Medulla oblongata (tissue), 1 donor: ENCODE data around the gene CTSA.
"Not testable (repeated sequence)": the region's sequence is repeated elsewhere in the genome, so short reads cannot be mapped to it uniquely, and the experiment has no call there.

Source experiments
- DNase-seq: peaks from one replicate; pipeline ENCODE4 v3.0.0-alpha.2; 2015; ENCODE audit errors: extremely low spot score

CTSA gene

DNA sequence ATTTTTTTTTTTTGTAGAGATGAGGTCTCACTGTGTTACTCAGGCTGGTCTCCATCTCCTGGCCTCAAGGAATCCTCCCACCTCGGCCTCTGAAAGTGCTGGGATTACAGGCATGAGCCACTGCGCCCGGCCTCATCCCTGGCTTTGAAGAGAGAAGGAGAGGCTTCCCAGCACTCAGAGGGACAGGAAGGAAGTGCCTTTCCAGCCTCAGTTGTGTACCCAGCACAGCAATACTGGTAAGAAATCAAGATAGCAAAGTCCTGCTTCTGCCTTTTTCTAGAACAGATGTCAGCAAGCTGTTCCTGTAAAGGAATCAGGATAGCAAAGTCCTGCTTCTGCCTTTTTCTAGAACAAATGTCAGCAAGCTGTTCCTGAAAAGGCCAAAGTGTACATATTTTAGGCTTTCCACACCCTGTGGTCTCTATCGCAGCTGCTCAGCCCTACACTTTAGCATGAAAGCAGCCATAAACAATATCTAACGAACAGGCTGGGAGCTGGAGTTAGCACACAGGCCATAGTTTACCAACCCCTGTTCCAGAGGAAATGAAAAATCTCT is 27.1 kb downstream of the CTSA start:
- no peak for DNase-seq

DNA sequence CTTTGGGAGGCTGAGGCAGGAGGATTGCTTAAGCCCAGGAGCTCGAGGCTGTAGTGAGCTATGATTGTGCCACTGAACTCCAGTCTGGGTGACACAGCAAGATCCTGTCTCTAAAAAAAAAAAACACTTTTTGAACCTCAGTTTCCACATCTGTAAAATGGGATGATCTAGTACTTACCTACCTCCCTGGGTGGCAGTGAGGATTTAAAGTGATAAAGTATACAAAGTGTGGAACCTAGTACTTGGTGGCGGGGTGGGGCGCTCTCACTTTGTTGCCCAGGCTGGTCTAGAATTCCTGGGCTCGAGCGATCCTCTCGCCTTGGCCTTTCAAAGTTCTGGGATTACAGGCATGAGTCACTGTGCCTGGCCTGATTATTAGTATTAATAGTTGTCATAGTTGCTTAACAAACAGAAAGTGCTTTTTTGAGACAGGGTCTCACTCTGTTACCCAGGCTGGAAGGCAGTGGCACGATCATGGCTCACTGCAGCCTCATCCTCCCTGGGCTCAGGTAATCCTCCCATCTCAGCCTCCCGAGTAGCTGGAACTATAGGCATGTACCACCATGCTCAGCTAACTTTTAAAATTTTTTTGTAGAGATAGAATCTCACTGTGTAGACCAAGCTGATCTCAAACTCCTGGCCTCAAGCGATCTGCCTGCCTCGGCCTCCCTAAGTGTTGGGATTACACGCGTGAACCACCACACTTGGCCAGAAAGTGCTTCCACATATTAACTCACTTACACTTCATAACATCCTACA is 27.8 kb downstream of the CTSA start:
- no peak for DNase-seq

DNA sequence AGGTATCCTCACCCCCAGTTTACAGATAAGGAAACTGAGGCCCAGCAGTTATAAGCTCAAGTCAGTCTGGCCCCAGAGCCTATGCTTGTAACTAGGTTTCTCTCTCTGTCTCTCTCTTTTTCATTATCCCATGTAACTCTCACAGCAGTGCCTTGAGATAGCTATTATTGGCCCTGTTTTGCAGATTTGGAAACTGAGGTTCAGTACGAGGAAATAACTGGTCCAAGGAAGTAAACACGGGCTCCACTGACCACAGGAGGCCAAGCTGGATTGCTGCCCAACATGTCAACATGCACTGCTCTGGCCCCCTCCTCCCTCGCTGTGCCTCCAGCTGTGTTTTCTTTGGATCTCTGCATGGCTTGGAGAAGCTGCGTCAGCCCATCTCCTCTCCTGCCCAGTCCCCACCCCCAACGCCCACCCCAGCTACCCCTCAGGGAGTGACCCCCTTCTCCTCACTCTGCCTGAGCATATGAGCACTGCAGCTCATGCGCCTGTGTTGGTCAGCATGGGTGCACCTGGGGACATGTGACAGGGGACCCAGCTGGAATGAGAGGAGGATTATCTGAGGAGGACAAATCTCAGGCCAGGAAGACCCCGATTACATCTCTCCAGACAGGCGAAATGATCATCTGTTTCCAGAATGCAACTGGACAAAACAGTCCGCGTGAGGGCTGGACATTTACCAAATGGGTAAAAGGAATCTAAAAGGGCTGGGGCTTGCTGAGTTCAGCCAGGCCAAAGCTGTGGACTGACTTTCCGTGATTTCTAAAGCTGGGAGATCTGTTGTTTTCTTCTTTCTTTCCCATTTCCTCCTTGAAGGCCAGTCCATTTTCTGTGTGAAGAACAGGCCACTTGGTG is 28.6 kb downstream of the CTSA start:
- DNase-seq = no peak

DNA sequence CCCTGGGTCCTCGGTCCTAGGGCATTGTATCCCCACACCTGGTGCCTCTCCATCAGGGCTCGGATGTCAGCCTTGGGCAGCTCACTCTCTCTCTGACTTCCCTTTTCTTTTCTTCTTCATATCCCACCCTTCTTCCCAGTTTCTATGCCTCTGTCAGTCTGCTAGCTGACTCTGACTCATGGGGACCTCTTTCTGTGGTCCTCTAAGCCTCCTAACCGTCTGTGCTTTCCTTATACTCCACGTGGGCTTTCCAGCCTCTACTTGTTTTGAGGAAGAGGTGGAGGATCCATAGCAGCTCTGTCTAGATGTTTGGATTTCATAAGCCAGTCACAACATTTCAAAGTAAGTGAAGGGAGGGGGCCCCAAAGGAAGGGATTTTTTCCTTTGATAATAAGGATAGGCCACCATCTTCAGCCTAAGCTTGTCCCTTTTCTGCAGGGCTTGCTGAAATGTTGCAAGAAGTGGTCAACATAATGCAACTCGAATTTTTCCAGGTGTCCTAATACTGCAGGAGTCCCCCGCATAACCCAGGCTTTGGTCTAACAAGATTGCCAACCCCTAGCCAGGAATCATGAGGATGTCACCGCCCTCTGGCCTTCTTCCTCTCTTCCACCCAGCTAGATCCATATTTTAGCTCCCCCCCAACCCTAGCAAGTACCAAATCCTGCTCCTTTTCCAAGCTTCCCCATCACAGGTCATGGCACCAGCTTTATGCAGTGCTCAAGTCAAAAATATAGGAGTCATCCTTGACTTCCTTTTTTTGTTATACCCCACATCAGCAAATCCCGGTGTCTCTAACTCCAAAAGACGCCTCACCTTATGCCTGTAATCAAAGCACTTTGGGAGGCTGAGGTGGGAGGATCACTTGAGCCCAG is 29.6 kb downstream of the CTSA start:
- DNase-seq = no peak

DNA sequence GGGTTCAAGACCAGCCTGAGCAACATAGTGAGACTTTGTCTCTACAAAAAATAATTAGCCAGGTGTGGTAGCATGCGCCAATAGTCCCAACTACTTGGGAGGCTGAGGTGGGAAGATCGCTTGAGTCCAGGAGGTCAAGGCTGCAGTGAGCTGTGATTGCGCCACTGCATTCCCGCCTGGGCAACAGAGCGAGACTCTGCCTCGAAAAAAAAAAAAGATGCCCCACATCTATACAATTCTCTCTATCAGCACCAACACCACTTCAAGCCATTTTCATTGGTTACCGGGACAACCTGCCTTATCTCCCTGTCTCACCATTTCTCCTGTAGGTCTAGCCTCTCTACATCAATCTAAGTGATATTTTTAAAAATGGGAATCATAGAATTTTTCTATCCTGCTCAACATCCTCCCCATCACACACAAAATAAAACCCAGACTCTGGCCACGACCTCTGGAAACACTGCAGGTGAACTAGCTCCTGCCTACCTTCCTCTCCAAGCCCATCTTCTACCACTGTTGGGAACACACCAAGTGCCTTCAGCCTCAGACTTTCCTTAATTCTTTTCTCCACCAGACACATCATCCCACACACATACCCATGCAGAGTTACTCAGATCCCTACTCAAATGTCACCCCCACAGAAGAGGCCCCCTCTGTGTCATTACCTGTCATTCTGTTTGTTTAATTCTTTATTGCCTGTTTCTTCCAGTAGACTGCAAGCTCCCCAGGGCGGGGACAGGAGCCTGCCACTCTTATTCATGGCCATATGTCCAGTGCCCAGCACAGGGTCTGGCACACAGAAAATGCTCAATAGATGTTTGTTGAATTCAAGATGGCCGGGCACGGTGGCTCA is 30.4 kb downstream of the CTSA start:
- no peak for DNase-seq

DNA sequence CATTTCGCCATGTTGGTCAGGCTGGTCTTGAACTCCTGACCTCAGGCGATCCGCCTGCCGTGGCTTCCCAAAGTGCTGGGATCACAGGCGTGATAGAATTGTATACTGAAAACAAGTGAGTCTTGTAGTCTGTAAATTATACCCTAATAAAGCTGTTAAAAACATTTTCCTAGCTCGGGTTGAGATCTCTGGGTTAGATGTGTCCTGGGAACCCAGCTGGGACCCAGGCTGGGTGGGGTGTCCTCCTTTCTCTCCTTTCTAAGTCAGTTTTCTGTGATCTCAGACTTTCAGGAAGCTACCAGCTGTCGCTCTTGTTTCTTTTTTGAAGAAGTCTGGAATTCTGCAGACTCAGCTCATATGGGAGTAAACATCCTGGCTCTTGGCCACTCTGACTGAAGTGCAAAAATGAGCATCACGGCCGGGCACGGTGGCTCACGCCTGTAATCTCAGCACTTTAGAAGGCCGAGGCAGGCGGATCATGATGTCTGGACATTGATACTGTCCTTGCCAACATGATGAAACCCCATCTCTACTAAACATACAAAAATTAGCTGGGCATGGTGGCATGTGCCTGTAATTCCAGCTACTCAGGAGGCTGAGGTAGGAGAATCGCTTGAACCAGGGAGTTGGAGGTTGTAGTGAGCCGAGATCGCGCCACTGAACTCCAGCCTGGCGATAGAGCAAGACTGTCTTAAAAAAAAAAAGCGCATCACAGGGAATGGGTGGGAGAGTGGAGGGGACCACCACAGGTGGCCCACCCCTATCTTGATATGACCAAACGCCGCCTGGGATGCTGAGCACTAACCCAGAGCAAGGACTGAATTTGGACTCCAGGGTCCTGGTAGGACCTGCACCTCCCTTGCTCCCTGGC is 33.5 kb downstream of the CTSA start:
- peak; percentile 80 for DNase-seq

DNA sequence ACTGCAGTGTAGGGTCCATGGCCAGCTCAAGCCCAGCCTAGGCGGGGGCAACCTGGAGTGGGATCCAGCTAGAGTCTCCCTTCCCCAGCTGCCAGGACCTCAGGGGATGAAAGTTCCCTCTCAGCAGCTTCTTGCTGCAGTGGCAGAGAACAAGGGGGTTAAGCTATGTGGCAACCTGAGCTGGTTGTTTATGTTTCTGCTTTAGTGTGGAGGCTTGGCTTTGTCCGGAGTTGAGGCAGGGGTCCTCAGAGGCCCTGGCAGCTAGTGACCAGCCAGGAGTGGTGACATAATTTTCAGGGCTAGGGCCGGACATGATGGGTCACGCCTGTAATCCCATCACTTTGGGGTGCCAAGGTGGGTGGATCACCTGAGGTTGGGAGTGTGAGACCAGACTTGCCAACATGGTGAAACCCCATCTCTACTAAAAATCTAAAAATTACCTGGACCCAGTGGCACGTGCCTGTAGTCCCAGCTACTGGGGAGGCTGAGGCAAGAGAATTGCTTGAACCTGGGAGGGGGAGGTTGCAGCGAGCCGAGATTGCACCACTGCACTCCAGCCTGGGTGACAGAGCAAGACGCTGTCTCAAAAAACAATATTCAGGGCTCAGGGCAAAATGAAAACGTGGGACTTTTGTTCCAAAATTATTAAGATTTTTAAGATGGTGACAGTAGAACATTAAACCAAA is 34.8 kb downstream of the CTSA start:
- DNase-seq = no peak

DNA sequence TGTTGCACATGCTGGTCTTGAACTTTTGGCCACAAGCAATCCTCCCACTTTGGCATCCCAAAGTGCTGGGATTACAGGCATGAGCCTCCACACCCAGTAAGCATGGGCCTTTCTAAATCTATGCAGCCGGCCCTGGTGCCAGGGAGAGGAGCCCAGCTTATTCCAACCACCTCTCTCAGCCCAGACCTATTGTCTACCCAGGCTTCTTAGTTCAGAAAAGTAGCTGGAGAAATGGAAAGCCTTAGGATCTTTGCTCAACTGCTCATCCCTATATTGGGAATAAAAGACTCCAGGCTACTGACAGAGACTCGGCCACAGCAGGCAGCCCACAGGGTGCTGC is 35.6 kb downstream of the CTSA start:
- no peak for DNase-seq

DNA sequence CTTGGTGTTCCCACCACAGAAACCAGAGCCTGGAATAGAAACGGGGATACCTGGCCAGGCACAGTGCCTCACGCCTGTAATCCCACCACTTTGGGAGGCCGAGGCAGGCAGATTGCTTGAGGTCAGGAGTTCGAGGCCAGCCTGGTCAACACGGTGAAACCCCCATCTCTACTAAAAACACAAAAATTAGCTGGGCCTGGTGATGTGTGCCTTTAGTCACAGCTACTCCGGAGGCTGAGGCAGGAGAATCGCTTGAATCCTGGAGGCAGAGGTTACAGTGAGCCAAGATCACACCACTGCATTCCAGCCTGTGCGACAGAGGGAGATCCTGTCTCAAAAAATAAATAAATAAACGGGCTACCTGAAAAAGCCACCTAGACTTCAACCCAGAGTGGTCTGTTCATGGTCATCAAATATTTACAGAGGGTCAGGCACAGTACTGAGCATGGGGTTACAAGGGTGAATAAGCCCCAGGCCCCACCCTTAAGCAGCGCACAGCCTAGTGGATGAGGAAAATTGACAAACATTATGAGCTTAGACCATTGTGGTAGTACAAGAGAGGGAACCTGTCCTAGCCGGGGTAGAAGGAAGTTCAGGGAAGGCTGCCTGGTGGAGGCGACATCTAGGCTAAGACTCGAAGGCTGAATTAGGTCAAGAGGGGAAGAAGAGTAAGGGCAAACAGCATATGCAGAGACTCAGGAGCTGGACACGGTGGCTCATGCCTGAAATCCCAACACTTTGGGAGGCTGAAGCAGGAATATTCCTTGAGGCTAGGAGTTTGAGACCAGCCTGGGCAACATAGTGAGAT is 36.1 kb downstream of the CTSA start:
- no peak for DNase-seq

DNA sequence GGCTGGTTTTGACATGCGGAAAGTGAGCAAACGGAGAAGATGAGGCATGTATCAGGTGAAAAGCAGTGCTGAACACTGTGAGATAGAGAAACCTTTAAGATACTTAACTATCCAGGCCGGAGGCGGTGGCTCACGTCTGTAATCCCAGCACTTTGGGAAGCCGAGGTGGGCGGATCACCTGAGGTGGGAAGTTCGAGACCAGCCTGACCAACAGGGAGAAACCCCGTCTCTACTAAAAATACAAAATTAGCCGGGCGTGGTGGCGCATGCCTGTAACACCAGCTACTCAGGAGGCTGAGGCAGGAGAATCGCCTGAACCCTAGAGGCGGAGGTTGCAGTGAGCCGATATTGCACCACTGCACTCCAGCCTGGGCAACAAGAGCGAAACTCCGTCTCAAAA is 40.5 kb downstream of the CTSA start:
- DNase-seq = not testable (repeated sequence)

DNA sequence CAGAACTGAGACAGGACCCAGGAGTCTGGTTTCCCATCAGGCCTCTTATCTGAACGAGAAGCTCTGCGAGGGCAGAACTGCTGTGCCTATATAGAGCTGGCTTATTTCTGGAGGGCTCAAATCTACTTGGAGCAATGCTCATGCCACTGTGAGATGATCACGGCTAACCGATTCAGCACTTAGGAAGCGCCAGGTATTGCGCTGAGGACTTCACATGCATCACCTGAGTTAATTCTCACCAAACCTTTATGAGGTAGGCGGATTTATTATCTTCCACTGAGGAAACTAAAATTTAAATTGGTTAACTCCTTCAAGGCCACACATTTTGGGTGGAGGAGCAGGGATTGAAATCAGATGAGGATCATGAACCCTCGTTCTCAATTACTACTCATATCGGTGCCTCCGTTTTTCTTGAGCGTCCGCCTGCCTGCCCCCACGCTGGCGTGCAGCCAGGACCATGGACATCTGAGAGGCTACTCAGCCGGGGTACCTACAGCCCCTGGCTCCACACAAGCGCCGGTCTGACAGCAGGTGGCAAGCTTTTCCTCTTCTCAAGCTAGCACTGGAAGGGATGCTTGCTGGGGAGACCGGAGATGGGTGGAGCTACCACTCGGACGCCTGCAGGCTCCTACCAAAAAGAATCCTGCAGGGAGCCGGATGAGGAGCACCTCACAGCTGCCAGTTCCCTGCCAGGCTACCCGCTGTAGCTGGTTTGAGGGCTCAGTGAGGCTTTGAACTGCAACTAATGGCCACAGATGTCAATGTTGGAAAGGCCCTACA is 42.3 kb downstream of the CTSA start:
- peak; percentile 66 for DNase-seq

DNA sequence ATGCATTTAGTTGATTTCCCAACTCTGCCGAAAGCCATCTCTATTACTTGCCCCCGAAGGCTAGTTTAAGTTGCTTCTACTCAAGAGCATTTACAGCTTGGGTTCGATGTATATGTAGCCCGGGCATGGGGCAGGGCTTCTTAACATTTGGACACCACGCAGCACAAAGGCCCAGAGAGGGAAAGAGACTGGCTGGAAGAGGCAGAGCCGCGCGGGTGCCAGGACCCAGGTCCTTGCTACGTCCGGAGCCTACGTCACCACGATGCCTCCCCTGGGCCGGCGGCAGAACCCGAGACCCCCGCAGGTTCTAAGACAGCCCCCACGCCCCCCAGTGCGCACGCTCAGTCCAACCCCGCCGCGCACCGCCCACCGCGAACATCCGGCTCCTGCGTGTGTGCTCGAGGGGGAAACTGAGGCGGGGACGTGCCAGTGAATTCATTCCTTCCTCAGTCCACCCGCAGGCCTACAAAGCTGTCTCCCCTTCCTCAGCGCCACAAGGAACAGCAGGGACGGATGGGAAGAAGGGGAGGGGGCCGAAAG is 43.0 kb downstream of the CTSA start:
- DNase-seq = peak; percentile 65

DNA sequence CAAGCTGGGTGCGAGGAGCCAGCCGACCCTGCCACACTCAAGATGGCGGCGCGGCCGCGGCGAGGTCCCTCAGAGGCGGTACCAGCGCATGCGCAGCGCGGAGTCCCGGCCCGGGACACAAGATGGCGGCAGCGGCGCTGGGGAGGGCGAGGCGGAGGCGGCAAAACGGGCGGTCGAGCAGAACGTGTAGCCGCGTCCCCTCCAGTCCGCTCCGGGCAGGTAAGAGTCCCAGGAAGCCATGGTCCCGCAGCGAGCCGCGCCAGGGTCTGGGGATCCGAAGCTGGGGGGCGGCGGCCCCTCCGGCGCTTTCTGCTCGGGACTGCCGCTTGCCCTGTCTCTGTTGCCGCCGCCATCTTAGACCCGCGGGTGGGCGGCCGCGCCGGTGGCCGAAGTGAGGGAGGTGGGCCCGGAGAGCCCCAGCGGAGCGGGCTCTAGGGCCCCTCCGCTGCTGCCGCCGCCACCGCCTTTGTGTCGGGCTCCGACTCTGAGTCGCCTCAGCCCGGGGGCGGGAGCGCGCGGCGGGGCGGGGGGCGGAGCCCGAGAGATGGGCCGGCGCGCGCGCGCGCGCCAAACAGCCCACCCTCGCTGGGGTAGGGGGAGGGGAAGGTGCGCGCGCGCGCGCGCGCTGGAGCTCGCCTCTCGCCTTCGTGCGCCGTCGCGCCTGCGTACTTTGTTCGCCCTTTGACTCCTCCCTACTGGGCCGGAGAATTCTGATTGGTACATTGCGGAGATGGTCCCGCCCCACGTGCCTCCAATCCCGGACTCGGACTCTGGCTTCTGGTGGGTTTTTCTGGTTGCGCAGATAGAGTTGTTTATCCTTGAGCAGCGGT is 43.7 kb downstream of the CTSA start, which contains the start of gene PCIF1:
Gene PCIF1, plus strand, starts transcription at position 98 of the 830 bp plus-strand sequence. CDS start 4,317 bp downstream, outside the sequence.
- DNase-seq = peak; percentile 99

DNA sequence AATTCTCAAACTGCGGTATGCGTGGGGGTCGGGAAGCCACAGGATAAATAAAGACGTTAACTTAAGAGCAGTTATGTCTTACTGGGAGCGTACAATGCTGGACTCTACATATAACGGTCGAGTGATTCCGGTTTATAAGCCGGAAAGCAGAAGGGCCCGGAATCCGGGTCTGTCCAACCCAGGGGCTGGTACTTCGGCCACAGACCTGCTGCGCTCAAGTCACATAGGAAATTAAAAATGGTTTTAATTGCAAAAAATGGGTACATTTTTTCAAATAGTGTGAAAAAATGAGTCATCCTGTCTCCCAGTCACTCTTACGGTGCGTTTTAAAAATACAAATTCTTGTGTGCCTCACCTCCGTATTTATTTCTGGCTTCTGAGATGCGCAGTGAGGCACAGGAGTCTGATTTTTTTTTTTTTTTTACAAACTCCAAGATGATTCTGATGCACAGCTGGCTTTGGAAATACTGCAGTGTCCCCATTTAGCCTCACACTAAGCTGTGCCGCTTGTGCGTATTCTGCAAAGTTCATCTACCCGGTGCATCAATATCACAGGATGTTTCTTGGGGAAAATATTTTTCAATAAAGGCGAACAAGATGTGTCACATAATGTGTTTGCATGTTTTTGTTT is 44.4 kb downstream of the CTSA start:
- peak; percentile 36 for DNase-seq

DNA sequence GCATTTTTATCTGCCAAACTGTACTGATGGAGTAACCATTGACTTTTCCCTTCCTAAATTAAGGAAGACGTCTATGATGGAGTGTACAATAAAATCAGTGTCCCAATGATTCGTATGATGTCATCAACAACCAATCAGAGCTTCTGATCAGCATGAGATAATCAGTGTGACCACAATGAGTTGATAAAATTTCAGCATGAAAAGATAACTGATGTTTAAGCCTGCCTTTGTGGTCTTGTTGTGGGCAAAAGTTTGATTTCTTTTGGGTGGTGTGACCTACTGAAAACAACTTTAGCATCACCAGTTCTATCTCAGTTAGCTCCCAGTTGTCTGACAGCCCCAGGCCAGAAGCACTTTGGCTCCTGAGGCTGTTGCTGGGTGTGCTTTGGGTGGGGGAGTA is 46.6 kb downstream of the CTSA start:
- DNase-seq = no peak
